HG03439 (cell line): ENCODE data around the gene GPD2.

ENCODE experiments used
- ATAC-seq: cut with Tn5 transposase; IDR thresholded peaks from one replicate; pipeline ENCODE4 v1.9.1; 2021; ENCODE audit warnings: mild to moderate bottlenecking, moderate library complexity; ENCODE audit not compliant: unreplicated experiment

GPD2 gene

GRCh38 chr2:156435396-156435717, 822 bp upstream of the GPD2 start:
- ATAC-seq = no peak

- ATAC-seq = peak; percentile 45
Observed at GRCh38 chr2:156436497-156437085, 412 bp downstream of the GPD2 start.

- peak; percentile 33 for ATAC-seq
Observed at GRCh38 chr2:156437272-156437930, 1.2 kb downstream of the GPD2 start.

GRCh38 chr2:156437931-156438410, 1.8 kb downstream of the GPD2 start:
- ATAC-seq = no peak

- ATAC-seq = no peak
Observed at GRCh38 chr2:156443089-156443488, 6.9 kb downstream of the GPD2 start.

- peak; percentile 56 for ATAC-seq
Observed at GRCh38 chr2:156445296-156446220, 9.4 kb downstream of the GPD2 start.

- ATAC-seq = no peak
Observed at GRCh38 chr2:156447761-156448160, 11.6 kb downstream of the GPD2 start.

- no peak for ATAC-seq
Observed at GRCh38 chr2:156448766-156449165, 12.6 kb downstream of the GPD2 start.

- ATAC-seq = no peak
Observed at GRCh38 chr2:156452971-156453370, 16.8 kb downstream of the GPD2 start.

GRCh38 chr2:156455361-156455975, 19.3 kb downstream of the GPD2 start:
- peak; percentile 58 for ATAC-seq

GRCh38 chr2:156456616-156457015, 20.4 kb downstream of the GPD2 start:
- peak; percentile 64 for ATAC-seq

GRCh38 chr2:156457523-156458517, 21.6 kb downstream of the GPD2 start:
- no peak for ATAC-seq

- no peak for ATAC-seq
Observed at GRCh38 chr2:156459720-156460119, 23.5 kb downstream of the GPD2 start.

- no peak for ATAC-seq
Observed at GRCh38 chr2:156464106-156464505, 27.9 kb downstream of the GPD2 start.

- no peak for ATAC-seq
Observed at GRCh38 chr2:156465573-156465972, 29.4 kb downstream of the GPD2 start.

GRCh38 chr2:156466739-156467405, 30.7 kb downstream of the GPD2 start:
- no peak for ATAC-seq

- no peak for ATAC-seq
Observed at GRCh38 chr2:156470975-156471583, 34.9 kb downstream of the GPD2 start.

- no peak for ATAC-seq
Observed at GRCh38 chr2:156471762-156472161, 35.6 kb downstream of the GPD2 start.

- ATAC-seq = peak; percentile 39
Observed at GRCh38 chr2:156472686-156473085, 36.5 kb downstream of the GPD2 start.
